GM19023 (cell line): ENCODE data around the gene DLGAP5.

Experiments
- ATAC-seq: cut with Tn5 transposase; IDR thresholded peaks from one replicate; pipeline ENCODE4 v1.9.1; 2021; ENCODE audit warnings: mild to moderate bottlenecking, moderate library complexity; ENCODE audit not compliant: unreplicated experiment

Gene DLGAP5

DNA sequence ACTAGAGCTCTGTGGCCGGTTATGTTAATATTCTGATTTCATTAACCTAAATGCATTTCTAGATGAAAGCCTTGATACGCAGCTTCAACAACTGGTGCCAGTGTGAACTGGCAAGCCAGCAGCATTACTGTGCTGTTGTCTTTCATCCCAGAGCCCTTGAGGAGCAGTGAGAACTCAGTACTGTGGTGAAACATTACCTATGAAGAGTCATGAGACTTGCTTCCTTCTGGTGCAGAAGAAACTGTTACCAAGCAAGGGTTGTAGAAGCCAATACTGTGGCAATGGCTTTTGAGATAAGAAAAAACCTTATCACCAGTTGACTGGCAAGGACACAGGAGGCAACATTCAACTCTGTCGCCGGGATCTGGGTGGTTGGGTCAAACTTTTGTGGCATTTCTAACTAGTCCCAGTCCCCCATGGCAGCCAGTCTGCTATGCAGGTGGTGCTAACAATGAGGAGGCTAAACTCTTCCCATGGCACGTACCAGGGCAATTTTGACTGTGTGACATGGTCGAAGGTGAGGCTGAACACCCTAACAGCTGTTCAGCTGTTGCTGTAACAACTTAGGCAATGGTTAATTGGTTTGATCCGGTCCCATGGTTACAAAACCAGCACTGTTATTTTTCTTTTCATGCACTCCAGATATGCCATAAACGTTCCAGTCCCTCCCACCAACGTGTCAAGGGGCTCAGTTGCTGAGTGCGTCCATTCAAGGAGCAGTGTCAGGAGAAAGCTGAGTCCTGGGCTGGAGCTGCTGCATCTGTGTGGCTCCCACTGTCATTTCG lies 74.9 kb downstream of the DLGAP5 start:
- no peak for ATAC-seq

DNA sequence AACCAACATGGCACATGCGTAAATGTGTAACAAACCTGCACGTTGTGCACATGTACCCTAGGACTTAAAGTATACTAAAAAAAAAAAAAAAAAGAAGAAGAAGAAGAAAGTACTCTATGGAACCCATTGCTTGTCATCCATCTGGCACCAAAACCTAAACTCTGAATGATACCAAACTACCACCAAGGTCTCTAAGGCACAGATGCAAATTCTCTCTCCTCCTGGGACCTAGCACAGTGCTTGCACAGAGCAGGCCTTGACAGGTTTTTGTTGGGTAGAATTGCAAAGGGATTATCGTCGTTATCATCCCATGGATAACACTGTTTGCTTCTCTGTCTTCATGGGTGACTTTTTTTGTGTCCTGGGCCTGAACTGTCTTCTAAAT lies 75.5 kb downstream of the DLGAP5 start:
- ATAC-seq: no peak

DNA sequence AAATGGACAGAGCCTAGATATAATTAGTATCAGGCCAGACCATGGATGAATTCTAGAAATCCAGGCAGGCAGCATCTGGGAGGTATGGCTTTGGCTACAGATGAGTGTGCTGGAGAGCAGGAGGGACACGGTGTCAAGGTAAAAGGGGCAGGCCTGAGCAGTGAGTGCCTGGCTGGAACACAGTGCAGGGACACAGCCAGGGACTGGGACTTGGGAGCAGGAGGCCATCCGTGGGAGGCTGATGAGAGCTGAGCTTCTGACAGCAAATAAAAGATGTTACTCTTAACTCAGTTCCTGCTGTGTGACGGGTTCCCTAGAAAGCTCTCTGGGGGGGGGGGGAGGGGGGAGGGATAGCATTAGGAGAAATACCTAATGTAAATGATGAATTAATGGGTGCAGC lies 75.9 kb downstream of the DLGAP5 start:
- ATAC-seq: no peak

DNA sequence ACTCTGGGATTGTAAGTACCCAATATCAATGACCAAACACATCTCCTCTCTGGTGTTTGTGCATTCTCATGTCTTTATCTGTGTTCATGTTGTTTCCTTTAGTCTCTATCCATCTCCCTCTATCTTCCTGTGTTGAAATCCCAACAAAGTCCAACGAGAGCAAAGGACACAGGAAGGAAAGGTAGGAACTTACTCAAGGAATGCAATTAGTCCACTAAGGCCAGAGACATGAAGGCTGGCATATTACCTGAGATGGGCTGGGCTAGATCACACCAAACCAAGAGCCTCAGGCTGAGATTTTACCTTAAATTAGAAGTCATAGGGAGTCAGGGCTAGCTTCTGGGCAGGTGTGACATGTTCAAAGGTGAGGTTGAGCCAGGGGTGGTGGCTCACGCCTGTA lies 76.7 kb downstream of the DLGAP5 start:
- ATAC-seq: no peak

DNA sequence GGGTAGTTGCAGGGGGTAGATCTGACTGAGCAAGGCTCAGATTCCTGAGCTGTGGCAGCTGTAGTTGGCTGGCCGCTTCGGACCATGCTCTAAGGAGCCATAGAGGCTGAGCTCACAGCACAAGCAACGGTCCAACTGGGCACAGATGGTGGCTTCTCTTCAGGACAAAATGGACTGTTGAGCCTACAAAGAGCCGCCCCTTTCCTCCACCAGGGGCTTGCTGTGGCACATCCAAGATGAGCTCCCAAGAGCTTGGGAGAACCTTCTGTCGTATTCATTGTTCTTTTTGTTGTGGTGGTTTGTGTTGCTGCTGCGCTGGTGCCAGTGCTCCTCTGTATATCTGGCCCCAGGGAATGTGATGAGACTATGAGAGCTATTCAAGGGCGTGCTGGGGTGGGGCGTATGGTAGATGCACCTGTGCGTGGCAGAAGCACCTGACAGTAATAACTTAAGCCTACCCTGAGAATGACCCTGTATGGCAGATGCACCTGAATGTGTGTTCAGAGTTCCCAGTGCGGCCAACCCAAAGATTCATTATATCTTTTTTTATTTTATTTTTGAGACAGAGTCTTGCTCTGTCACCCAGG lies 80.2 kb downstream of the DLGAP5 start:
- no peak for ATAC-seq

DNA sequence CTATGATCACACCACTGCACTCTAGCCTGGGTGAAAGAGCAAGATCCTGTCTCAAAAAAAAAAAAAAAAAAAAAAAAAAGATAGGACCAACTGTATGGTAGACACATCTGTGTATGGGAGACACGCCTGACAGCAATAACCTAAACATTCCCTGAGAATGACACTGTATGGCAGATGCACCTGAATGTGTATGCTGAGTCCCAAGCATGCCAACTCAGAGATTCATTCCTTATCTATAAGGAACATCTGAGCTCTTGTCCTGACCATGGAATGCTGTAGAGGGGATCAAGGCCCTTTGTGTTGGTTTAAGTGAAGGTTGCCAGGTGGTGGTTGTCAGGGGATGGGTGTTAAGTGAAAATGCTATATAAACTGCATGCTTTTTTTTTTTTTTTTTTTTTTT lies 81.5 kb downstream of the DLGAP5 start:
- no peak for ATAC-seq

DNA sequence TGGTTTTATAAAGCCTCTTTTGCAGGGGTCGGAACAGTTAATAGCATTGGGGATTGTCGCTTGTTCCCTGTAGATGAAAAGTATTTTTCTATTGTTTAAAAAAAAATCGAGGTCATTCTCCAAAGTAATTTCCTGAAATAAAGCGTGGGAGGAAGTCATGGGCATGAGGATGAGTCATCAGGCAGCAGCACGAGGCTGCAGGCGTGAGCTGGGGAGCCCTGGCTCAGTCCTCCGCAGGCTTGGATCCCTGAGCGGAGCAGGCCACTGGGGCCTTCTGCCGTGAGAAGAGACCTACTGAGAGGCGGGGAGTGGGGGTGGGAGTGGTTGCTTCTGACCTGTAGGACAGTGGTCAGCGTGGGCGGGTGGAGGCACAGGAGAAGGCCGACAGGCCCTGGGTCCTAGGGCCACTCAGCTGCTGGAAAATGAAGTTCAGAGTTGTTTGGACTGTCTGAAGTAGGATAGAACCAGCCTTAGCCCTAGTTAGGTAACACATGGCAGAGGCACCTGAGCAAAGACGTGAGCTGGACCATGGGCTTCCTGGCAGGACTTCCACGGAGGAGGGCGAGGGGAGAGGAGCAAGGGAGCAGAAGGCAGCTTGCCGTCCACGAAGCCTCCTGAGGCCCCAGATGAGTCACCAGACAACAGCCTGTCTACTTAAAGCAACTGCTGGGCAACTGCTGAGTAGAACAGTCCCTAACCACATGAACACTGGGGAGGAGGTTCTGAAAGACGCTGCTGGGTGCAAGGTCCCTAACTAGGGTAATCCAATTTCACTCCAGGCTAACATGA lies 83.4 kb downstream of the DLGAP5 start:
- no peak for ATAC-seq

DNA sequence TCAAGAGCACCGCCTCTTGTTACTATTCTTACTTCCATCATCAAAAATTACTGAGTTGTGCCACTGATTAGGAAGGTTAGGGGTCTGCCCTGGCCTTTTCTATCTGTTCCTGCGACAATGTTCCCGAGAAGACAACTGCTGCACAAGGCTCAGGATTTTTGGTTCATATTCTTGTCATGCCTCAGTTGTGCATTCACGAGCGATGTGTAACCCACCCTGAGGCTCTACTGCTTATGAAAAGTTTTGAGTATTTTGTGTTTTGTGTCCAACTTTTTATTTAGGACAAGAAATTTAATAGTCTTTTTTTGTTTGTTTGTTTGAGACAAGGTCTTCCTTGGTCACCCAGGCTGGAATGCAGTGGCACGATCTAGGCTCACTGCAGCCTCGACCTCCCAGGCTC lies 85.4 kb downstream of the DLGAP5 start:
- no peak for ATAC-seq

DNA sequence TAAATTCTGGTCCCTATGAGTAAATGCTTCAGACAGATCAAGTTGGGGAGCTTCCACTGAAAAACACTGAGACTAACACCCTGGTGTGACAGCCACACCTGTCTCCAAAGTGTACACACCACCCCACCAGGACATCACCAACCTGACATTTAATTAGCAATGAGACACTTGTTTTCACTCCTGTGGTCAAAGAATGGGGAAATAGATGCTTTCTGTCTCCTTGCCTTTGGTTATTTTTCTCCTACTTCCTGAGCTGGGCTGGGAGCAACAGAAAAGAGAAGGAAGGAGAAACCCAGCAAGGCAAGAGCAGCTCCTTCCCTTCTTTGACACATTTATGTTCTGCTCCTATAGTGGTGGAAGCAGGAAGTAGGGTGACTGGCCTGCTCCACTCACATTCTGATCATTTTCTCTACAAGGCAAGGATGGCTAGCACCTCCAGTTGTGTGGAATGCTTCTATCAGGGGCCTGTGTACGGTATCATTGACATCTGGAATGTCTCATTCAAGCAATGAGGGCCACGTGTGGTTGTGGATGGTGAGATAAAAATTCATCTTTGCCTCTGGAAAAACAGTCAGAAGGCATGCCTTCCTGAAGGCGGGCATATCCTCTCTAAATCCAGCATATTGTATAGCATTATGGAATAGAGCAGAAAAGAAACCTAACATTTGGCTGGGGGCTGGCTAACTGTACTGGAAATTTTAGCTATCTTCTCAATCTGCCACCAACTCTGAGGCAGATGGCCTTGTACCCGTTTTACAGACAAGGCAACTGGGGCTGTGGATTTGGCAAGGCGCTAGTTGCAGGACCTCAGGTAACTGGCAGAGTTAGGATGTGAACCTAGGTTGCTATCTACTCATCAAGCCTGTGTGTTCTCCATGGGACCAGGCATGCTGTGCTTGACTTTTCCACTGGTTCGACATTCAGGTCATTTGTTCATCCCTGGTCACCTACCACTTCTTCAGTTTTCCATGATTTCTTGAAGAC lies 87.1 kb downstream of the DLGAP5 start:
- no peak for ATAC-seq

DNA sequence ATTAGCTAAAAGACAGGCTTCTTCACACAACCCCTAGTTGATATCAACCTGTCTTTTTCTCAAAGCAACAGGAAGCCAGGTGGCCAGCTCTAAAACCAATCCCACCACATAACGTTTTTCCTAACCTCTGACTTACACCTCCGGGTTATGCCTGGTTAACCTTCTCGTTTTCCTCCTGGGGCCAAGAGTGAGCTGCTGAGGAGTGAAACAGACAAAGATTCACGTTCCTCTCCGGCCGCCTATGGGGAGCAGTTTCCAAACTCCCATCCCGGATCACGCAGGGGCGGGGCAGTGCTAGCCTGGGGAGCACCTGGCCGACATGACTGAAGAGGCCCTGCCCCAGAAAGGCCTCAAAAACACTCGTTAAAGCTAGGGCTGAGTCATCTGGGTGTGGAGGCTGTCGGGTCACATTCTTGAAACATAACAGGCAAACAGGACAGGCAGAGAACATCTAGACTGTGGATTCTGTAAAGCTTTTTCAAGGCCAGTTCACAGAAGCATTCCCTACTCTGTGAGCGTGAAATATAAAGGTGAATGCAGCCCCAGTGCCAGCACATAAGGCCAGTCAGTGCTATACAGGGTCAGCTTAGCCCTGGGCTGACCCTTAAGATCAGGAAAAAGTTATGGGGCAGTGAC lies 88.3 kb downstream of the DLGAP5 start:
- ATAC-seq: peak; percentile 45

DNA sequence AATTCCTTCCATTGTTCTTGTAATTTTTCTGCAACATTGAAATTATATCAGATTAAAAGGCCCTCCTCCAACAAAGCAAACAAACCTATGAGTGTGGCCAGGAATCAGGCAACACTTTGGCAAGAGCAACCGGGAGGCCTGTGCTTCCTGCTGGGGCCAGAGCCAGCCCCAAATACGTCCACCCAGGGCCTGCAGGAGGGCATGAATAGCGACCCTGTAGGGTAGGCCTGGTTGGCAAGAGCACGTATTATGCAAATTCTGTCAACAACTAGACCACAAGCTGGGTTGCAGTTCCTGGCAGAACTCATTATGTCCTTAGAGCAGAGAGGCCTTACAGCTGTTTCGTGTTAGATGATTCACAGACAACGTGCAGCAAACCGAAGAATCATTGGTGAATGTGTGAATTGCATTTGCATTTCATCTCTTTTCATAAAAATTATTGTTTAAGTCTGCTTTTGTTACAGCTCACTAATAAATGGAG lies 89.2 kb downstream of the DLGAP5 start:
- ATAC-seq: peak; percentile 58

DNA sequence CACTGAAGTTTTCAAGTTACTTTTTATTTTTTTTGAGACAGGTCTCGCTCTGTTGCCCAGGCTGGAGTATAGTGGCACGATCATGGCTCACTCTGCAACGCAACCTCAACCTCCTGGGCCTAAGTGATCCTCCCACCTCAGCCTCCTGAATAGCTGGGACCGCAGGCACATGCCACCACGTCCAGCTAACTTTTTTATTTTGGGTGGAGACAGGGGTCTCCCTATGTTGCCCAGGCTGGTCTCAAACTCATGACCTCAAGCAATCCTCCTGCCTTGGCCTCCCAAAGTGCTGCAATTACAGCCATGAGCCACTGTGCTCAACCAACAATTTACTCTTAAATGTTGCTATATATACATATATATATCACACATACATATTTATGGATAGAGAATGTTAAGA lies 89.7 kb downstream of the DLGAP5 start:
- no peak for ATAC-seq

DNA sequence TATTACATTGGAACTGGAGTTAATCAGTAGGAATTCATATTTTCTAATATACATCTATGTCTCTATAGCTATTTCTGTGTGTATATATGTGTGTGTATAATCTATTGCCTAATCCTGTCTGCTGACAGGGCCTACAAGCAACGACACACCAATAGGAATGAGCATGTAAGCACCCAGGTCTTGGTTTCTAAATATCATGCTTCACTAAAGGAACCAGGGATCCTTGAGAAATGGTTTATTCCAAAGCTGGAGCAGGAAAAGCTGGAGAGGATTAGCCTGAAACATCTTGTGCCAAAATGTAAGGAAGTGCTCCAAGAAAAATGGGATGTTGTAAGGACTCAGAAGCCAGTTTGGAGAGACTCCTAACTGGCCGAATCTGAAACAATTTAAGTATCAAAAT lies 91.6 kb downstream of the DLGAP5 start:
- no peak for ATAC-seq

DNA sequence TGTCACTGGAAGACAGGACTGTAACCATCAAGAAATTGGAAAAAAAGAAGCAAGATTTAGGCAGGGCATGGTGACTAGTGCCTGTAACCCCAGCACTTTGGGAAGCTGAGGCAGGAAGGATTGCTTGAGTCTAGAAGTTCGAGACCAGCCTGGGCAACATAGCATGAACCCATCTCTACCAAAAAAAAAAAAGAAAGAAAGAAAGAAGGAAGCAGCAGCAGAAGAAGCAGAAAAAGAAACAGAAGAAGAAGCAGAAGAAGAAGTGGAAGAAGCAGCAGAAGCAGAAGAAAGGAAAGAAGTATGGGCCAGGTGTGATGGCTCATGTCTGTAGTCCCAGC lies 92.9 kb downstream of the DLGAP5 start:
- no peak for ATAC-seq
